ENCODE data around the gene SLC25A48. TPM values are rescaled to one million over a fixed set of nuclear protein-coding genes. Genes with fewer than 3 reads are reported as not detected.
A peak's percentile ranks its signal among the peaks of the same experiment; 100 is the strongest.

SLC25A48 gene
- total RNA-seq, 1 experiment from 2014 or later: not detected

- H3K4me1 ChIP-seq (replicated peaks; ENCODE audit: insufficient read depth): peaks cover 15% of the 10 kb centered on the region
- no peaks in the 10 kb centered on the region; the same call in 1 of the 2 replicates for H3F3A ChIP-seq (ENCODE audit: insufficient read depth, low read depth)
- H3K27me3 ChIP-seq (ENCODE audit: insufficient read depth, low read depth): peaks cover 20% of the 10 kb centered on the region
- H3K4me3 ChIP-seq: no peak overlapping the region
- CTCF ChIA-PET: no interaction called here
- H3K79me2 ChIP-seq (ENCODE audit: low read depth): no peaks in the 10 kb centered on the region
- intact Hi-C loops (cut with micrococcal nuclease; ENCODE audit: unreplicated experiment): loop anchor here (1.0 to 2.0 kb wide), 6 partner anchors 58 to 883 kb away; no protein-coding TSS in a partner anchor
- H3K9me3 ChIP-seq (ENCODE audit: insufficient read depth, low read depth): no peaks in the 10 kb centered on the region
- POLR2A ChIA-PET (ENCODE audit: unreplicated experiment): no interaction called here
- H3K27ac ChIP-seq: no peak overlapping the region
- peak; percentile 56 to 65 for DNase-seq
- no peak overlapping the region for H2AFZ ChIP-seq
- H3K4me2 ChIP-seq: peak overlapping the region; percentile 51
- no TSS peak for BruUV-seq (replicated peaks)
- no peaks in the 10 kb centered on the region for H3K36me3 ChIP-seq (ENCODE audit: low read depth)
- TF ChIP-seq, protein P1, sequence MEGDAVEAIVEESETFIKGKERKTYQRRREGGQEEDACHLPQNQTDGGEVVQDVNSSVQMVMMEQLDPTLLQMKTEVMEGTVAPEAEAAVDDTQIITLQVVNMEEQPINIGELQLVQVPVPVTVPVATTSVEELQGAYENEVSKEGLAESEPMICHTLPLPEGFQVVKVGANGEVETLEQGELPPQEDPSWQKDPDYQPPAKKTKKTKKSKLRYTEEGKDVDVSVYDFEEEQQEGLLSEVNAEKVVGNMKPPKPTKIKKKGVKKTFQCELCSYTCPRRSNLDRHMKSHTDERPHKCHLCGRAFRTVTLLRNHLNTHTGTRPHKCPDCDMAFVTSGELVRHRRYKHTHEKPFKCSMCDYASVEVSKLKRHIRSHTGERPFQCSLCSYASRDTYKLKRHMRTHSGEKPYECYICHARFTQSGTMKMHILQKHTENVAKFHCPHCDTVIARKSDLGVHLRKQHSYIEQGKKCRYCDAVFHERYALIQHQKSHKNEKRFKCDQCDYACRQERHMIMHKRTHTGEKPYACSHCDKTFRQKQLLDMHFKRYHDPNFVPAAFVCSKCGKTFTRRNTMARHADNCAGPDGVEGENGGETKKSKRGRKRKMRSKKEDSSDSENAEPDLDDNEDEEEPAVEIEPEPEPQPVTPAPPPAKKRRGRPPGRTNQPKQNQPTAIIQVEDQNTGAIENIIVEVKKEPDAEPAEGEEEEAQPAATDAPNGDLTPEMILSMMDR (conservative IDR thresholded peaks at IDR 0.05): peak; percentile 90
- TF ChIP-seq EZH2 (IDR thresholded peaks at IDR 0.05; ENCODE audit: low read depth): no peak
- no peaks in the 10 kb centered on the region for H4K20me1 ChIP-seq (ENCODE audit: insufficient read depth)
- H3K9me2 ChIP-seq (ENCODE audit: insufficient read depth): no peaks in the 10 kb centered on the region
Observed at GRCh38 chr5:135887447-135887864, 53.0 kb downstream of the SLC25A48 start.

DNA sequence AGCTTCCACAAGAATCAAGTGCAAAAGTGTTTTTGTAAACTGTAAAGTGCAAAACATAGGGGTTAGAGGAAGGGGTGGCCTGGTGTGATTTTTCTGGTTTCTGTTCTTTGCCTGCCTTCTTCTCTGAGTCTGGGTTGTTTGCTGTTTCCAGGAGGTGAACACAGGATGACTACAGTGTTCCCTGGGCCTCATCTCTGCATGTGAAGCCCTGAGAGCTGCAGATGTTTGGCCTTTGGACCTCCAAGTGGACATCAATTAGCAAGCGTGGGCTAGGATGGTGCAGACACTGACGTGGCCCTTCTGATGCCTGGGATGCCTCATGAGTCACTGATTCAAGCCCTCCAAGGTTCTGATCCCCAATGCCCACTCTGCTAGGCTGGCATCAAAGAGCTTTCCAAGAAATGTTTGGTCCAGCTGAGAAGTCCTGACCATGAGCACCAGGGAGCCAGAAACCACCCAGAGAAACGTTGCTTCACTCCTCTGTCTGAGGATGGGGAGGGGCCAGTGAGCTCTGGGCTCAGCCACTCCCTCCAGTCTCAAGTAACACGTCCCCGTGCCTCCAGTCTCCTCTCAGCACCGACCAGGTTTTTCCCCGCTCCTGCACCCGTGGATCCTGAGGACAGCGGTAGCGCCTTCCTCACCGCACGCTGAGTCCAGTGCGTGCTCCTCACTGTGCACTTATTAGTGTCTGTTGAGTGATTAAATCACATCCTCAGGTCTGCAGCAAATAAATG is 53.6 kb downstream of the SLC25A48 start:
- TF ChIP-seq EZH2 (IDR thresholded peaks at IDR 0.05; ENCODE audit: low read depth): no peak
- TF ChIP-seq, protein P1 (conservative IDR thresholded peaks at IDR 0.05): no peak
- no TSS peak for BruUV-seq (replicated peaks)
- no peaks in the 10 kb centered on the region for H3K79me2 ChIP-seq (ENCODE audit: low read depth)
- no peak overlapping the region for H2AFZ ChIP-seq
- H4K20me1 ChIP-seq (ENCODE audit: insufficient read depth): no peaks in the 10 kb centered on the region
- H3F3A ChIP-seq (ENCODE audit: insufficient read depth, low read depth): no peaks in the 10 kb centered on the region; the same call in 1 of the 2 replicates
- no peak for DNase-seq
- H3K27me3 ChIP-seq (ENCODE audit: insufficient read depth, low read depth): peaks cover 20% of the 10 kb centered on the region
- H3K9me2 ChIP-seq (ENCODE audit: insufficient read depth): no peaks in the 10 kb centered on the region
- intact Hi-C loops (cut with micrococcal nuclease; ENCODE audit: unreplicated experiment): loop anchor here (1.0 to 2.0 kb wide), 6 partner anchors 57 to 882 kb away; no protein-coding TSS in a partner anchor
- H3K27ac ChIP-seq: no peak overlapping the region
- no peaks in the 10 kb centered on the region for H3K9me3 ChIP-seq (ENCODE audit: insufficient read depth, low read depth)
- ChIA-PET POLR2A (ENCODE audit: unreplicated experiment) (no interaction called here), CTCF (interaction anchor here (0.6 to 1.1 kb wide), 2 partner anchors 73 to 285 kb away, joined by 3 to 6 read pairs; no protein-coding TSS in a partner anchor)
- no peaks in the 10 kb centered on the region for H3K36me3 ChIP-seq (ENCODE audit: low read depth)
- peak overlapping the region; percentile 51 for H3K4me2 ChIP-seq
- peaks cover 15% of the 10 kb centered on the region for H3K4me1 ChIP-seq (replicated peaks; ENCODE audit: insufficient read depth)
- H3K4me3 ChIP-seq: no peak overlapping the region

DNA sequence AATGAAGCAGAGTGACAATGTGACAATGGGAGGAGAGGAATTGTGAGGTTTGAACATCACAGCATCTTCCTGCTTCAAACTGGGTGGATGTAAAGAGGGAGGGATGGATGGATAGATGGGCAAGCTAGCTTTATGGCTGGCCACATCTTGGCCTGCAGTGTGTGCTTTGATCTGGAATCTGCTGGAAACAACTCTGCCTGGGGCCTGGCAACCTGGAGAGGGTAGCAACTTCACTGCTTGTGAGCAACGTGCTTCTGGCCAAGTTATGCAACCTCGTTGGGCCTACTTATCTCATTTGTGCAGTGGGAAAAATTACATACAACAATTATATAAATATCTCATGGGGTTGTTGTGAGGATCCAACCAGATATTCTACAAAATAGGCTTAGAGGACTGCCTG is 55.8 kb downstream of the SLC25A48 start:
- no peak for DNase-seq
- ChIA-PET POLR2A (ENCODE audit: unreplicated experiment) (no interaction called here), CTCF (no interaction called here)
- H3K4me1 ChIP-seq (replicated peaks; ENCODE audit: insufficient read depth): peaks cover 22% of the 10 kb centered on the region
- H3K9me2 ChIP-seq (ENCODE audit: insufficient read depth): no peaks in the 10 kb centered on the region
- H2AFZ ChIP-seq: no peak overlapping the region
- no peaks in the 10 kb centered on the region for H3K79me2 ChIP-seq (ENCODE audit: low read depth)
- no peaks in the 10 kb centered on the region for H3K9me3 ChIP-seq (ENCODE audit: insufficient read depth, low read depth)
- intact Hi-C loops (cut with micrococcal nuclease; ENCODE audit: unreplicated experiment): no loop called here
- no TSS peak for BruUV-seq (replicated peaks)
- no peak overlapping the region for H3K4me3 ChIP-seq
- H3K4me2 ChIP-seq: no peak overlapping the region
- TF ChIP-seq EZH2 (IDR thresholded peaks at IDR 0.05; ENCODE audit: low read depth): no peak
- TF ChIP-seq, protein P1 (conservative IDR thresholded peaks at IDR 0.05): no peak
- H3K27ac ChIP-seq: no peak overlapping the region
- H3K27me3 ChIP-seq (ENCODE audit: insufficient read depth, low read depth): peaks cover 4% of the 10 kb centered on the region; the same call in 1 of the 2 replicates
- no peaks in the 10 kb centered on the region for H4K20me1 ChIP-seq (ENCODE audit: insufficient read depth)
- no peaks in the 10 kb centered on the region for H3K36me3 ChIP-seq (ENCODE audit: low read depth)
- no peaks in the 10 kb centered on the region; the same call in 1 of the 2 replicates for H3F3A ChIP-seq (ENCODE audit: insufficient read depth, low read depth)
